AG04450 (cell line): ENCODE measurements around the gene ENO2. TPM values are rescaled to one million over a fixed set of nuclear protein-coding genes. Genes with fewer than 3 reads are reported as not detected.
A peak's percentile ranks its signal among the peaks of the same experiment; 100 is the strongest.

Experiments
- CTCF ChIA-PET: fragments of 300-600, 350-600 bp; formaldehyde crosslinking; extraction: SDS; loops from one replicate; lab custom pipeline; 2022; ENCODE audit warnings: antibody characterized with exemption, inconsistent platforms; lab: Charles Lee
- POLR2A ChIA-PET: fragments of 350-600 bp; formaldehyde crosslinking; extraction: SDS; loops from one replicate; lab custom pipeline; 2021; ENCODE audit warnings: antibody characterized with exemption, inconsistent platforms; lab: Yijun Ruan, JAX
- DNase-seq: peaks from one replicate; pipeline ENCODE4 v3.0.0-alpha.2; 2011; ENCODE audit warnings: low read depth, low spot score
- H3K27ac ChIP-seq: one replicate; pipeline ENCODE4 v1.5.1; 2012; ENCODE audit warnings: low read depth, low read length, control low read depth
- H3K27me3 ChIP-seq: one replicate; pipeline ENCODE4 v1.6.0; 2012; ENCODE audit warnings: low read length; ENCODE audit not compliant: control insufficient read depth, insufficient read depth
- H3K4me3 ChIP-seq: 2 replicates; pipeline ENCODE4 v1.5.1; 2011; ENCODE audit warnings: mild to moderate bottlenecking, low read depth, low read length, control low read depth
- H3K9me3 ChIP-seq: 2 replicates; pipeline ENCODE4 v1.5.1; 2012; ENCODE audit warnings: low read length; ENCODE audit not compliant: control insufficient read depth, insufficient read depth
- CTCF ChIP-seq: IDR thresholded peaks from 2 replicates; pipeline ENCODE4 v1.5.1; 2011; ENCODE audit warnings: low read depth, low read length, control low read depth, inconsistent platforms
- polyA plus RNA-seq: library from polyadenylated mRNA; depleted of rRNA; stranded (reverse); fragments of >200 nt; gene quantifications from 2 replicates; pipeline ENCODE4 v1.2.3, GENCODE V29; 2011; rRNA removed
- small RNA-seq: library from RNA; depleted of rRNA; stranded (forward); fragments of <200 nt; gene quantifications from one replicate; pipeline ENCODE3, GENCODE V24; 2012; ENCODE audit warnings: low read depth; ENCODE audit not compliant: insufficient read length

Gene ENO2
- polyA plus RNA-seq, 1 experiment: 25.4 TPM

- Histone ChIP-seq H3K4me3 (peak overlapping the region; percentile 10), H3K9me3 (no peaks in the 10 kb centered on the region; the same call in 1 of the 2 replicates), H3K27me3 (no peaks in the 10 kb centered on the region), H3K27ac (no peak overlapping the region)
- no peak for DNase-seq
- ChIA-PET CTCF (interaction anchor here (0.8 to 1.7 kb wide), 7 partner anchors 24 to 145 kb away, joined by 3 to 8 read pairs (median 3); partner anchors contain the start of genes LPCAT3 and SPSB2), POLR2A (interaction anchor here (1.2 kb wide), 1 partner anchor 24 kb away, joined by 4 read pairs; the partner anchor contains the start of gene C12orf57)
- no peak for TF ChIP-seq CTCF
Measured at GRCh38 chr12:6968426-6968825, 54.0 kb downstream of the ENO2 start.

GRCh38 chr12:6970096-6970527 is 55.7 kb downstream of the ENO2 start:
- ChIA-PET POLR2A (no interaction called here), CTCF (interaction anchor here (1.3 kb wide), 1 partner anchor 46 kb away, joined by 3 read pairs; no protein-coding TSS in a partner anchor)
- Histone ChIP-seq H3K27me3 (no peaks in the 10 kb centered on the region), H3K27ac (peak overlapping the region; percentile 52), H3K4me3 (peak overlapping the region; percentile 96), H3K9me3 (no peaks in the 10 kb centered on the region; the same call in 1 of the 2 replicates)
- DNase-seq: no peak
- no peak for TF ChIP-seq CTCF

Small RNAs within 50 kb of the gene (small RNA-seq; reads per million reads assigned to genes)
- 42.2 reads per million, percentile 84 among the genes with 10 or more reads in this experiment for gene MIR141
- 4.6 reads per million, percentile 46 among the genes with 10 or more reads in this experiment for gene MIR200C
- gene RNU7-1: not detected
- not detected for gene SCARNA12

Other genes starting within 250 kb of the ENO2 start
- 39.3 and 44.3 TPM in 2 replicates for gene ZNF384, start 225.2 kb upstream of the ENO2 start, polyA plus RNA-seq
- 1.2 and 2.2 TPM in 2 replicates for gene PIANP, start 213.8 kb upstream of the ENO2 start, polyA plus RNA-seq
- 93.2 and 104 TPM in 2 replicates for gene COPS7A, start 190.5 kb upstream of the ENO2 start, polyA plus RNA-seq
- gene MLF2, start 161.4 kb upstream of the ENO2 start, polyA plus RNA-seq: 241 and 263 TPM in 2 replicates
- gene PTMS, start 148.2 kb upstream of the ENO2 start, polyA plus RNA-seq: 155 and 170 TPM in 2 replicates
- gene LAG3, start 142.1 kb upstream of the ENO2 start, polyA plus RNA-seq: 0.11 and 0.33 TPM in 2 replicates
- gene CD4, start 125.1 kb upstream of the ENO2 start, polyA plus RNA-seq: 24.8 and 24.9 TPM in 2 replicates
- gene GPR162, start 92.8 kb upstream of the ENO2 start, polyA plus RNA-seq: 5.2 and 7.6 TPM in 2 replicates
- 45.5 and 65.3 TPM in 2 replicates for gene P3H3, start 86.2 kb upstream of the ENO2 start, polyA plus RNA-seq
- 3.4 and 3.6 TPM in 2 replicates for gene GNB3, start 73.7 kb upstream of the ENO2 start, polyA plus RNA-seq
- 11.6 and 12.5 TPM in 2 replicates for gene CDCA3, start 63.3 kb upstream of the ENO2 start, polyA plus RNA-seq
- gene USP5, start 62.4 kb upstream of the ENO2 start, polyA plus RNA-seq: 47.1 and 54.8 TPM in 2 replicates
- 1,246 and 1,347 TPM in 2 replicates for gene TPI1, start 47.0 kb upstream of the ENO2 start, polyA plus RNA-seq
- gene SPSB2, start 41.3 kb upstream of the ENO2 start, polyA plus RNA-seq: 2.6 and 3.7 TPM in 2 replicates
- gene LRRC23, start 9.8 kb upstream of the ENO2 start, polyA plus RNA-seq: 10.4 and 10.6 TPM in 2 replicates
- gene ATN1, start 13.4 kb downstream of the ENO2 start, polyA plus RNA-seq: 11.2 and 21.4 TPM in 2 replicates
- not detected in 2 replicates for gene RNU7-1, start 29.2 kb downstream of the ENO2 start, polyA plus RNA-seq
- 359 and 425 TPM in 2 replicates for gene C12orf57, start 29.4 kb downstream of the ENO2 start, polyA plus RNA-seq
- gene PTPN6, start 36.8 kb downstream of the ENO2 start, polyA plus RNA-seq: 0.07 and 0.10 TPM in 2 replicates
- 242 and 255 TPM in 2 replicates for gene PHB2, start 56.1 kb downstream of the ENO2 start, polyA plus RNA-seq
- gene EMG1, start 56.3 kb downstream of the ENO2 start, polyA plus RNA-seq: 46.1 and 47.8 TPM in 2 replicates
- gene LPCAT3, start 103.9 kb downstream of the ENO2 start, polyA plus RNA-seq: 36.0 and 37.6 TPM in 2 replicates
- 406 and 458 TPM in 2 replicates for gene C1S, start 146.1 kb downstream of the ENO2 start, polyA plus RNA-seq
- gene C1R, start 177.9 kb downstream of the ENO2 start, polyA plus RNA-seq: 617 and 795 TPM in 2 replicates
- gene C1RL, start 194.6 kb downstream of the ENO2 start, polyA plus RNA-seq: 45.3 and 58.7 TPM in 2 replicates
- 0.25 and 0.36 TPM in 2 replicates for gene RBP5, start 214.3 kb downstream of the ENO2 start, polyA plus RNA-seq
- gene CLSTN3, start 215.8 kb downstream of the ENO2 start, polyA plus RNA-seq: 22.3 and 25.3 TPM in 2 replicates